OCI-LY3 (cell line): Measurements from ENCODE around the gene PTPRN2.

Experiments
- EZH2phosphoT487 ChIP-seq: fragments of 200-600 bp; shearing (Covaris generic); IDR thresholded peaks from 2 replicates; pipeline ENCODE4 v1.6.1; 2018; ENCODE audit warnings: antibody characterized with exemption, mixed run types, low read depth
- TF ChIP-seq, protein P1 (sequence below): fragments of 200-600, 300-600 bp; sonication (generic); IDR thresholded peaks from 2 replicates; pipeline ENCODE4 v1.5.1; 2014; ENCODE audit warnings: antibody characterized with exemption, low read length, low read depth

- TF ChIP-seq EZH2phosphoT487: no peak
- TF ChIP-seq, protein P1, sequence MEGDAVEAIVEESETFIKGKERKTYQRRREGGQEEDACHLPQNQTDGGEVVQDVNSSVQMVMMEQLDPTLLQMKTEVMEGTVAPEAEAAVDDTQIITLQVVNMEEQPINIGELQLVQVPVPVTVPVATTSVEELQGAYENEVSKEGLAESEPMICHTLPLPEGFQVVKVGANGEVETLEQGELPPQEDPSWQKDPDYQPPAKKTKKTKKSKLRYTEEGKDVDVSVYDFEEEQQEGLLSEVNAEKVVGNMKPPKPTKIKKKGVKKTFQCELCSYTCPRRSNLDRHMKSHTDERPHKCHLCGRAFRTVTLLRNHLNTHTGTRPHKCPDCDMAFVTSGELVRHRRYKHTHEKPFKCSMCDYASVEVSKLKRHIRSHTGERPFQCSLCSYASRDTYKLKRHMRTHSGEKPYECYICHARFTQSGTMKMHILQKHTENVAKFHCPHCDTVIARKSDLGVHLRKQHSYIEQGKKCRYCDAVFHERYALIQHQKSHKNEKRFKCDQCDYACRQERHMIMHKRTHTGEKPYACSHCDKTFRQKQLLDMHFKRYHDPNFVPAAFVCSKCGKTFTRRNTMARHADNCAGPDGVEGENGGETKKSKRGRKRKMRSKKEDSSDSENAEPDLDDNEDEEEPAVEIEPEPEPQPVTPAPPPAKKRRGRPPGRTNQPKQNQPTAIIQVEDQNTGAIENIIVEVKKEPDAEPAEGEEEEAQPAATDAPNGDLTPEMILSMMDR: no peak
These were observed 616.1 kb downstream of the PTPRN2 start for GRCh38 chr7:157971501-157971900.
